Heart right ventricle (tissue), 16 donors: Measurements from ENCODE around the gene ADAMTS2. TPM values are rescaled to one million over a fixed set of nuclear protein-coding genes. Genes with fewer than 3 reads are reported as not detected.

Experiments
- ATAC-seq, 8 donors: fragments of 200-7000 bp; cut with Tn5 transposase; one replicate each; pipeline ENCODE4 v1.9.1; 2020; ENCODE audit warnings: mild to moderate bottlenecking in 8 of 8, moderate library complexity in 8 of 8, moderate number of reproducible peaks in 1 of 8
- DNase-seq, 2 donors: peaks; one replicate each; pipeline ENCODE4 v3.0.0-alpha.2; 2020
- H3K27ac ChIP-seq, 10 donors: fragments of 200-600 bp; sonication (generic) in 2 of 10; one replicate each; pipeline versions ENCODE4 v1.5.0 to v1.8.0; 2020 to 2022; ENCODE audit warnings: mild to moderate bottlenecking in 3 of 10
- H3K27me3 ChIP-seq, 7 donors: fragments of 200-600 bp; one replicate each; pipeline ENCODE4 v1.8.0; 2021 to 2022; ENCODE audit warnings: mild to moderate bottlenecking in 2 of 7
- H3K36me3 ChIP-seq, 9 donors: fragments of 200-600 bp; sonication (generic) in 1 of 9; one replicate each; pipeline versions ENCODE4 v1.5.0 to v1.8.0; 2020 to 2022; ENCODE audit warnings: mild to moderate bottlenecking in 2 of 9
- H3K4me1 ChIP-seq, 9 donors: fragments of 200-600 bp; sonication (generic) in 1 of 9; one replicate each; pipeline versions ENCODE4 v1.5.0 to v1.8.0; 2020 to 2022; ENCODE audit warnings: mild to moderate bottlenecking in 4 of 9
- H3K4me3 ChIP-seq, 10 donors: fragments of 200-600 bp; sonication (generic) in 2 of 10; one replicate each; pipeline versions ENCODE4 v1.5.0 to v1.8.0; 2020 to 2022; ENCODE audit warnings: mild to moderate bottlenecking in 7 of 10, moderate library complexity in 2 of 10
- H3K9me3 ChIP-seq, 11 donors: fragments of 200-600 bp in 10 of 11; sonication (generic) in 2 of 11; one replicate each; pipeline versions ENCODE4 v1.5.0 to v1.8.0; 2013 to 2022; ENCODE audit warnings: mild to moderate bottlenecking in 2 of 11, control low read depth in 1 of 11, moderate library complexity in 1 of 11
- CTCF ChIP-seq, 9 donors: fragments of 200-600 bp; sonication (generic) in 2 of 9; IDR thresholded peaks; one replicate each; pipeline versions ENCODE4 v1.5.0 to v1.8.0; 2021 to 2022; ENCODE audit warnings: antibody characterized with exemption in 9 of 9, mild to moderate bottlenecking in 5 of 9, moderate library complexity in 1 of 9
- WGBS, 2 donors: extraction: QIAGEN DNeasy Blood & Tissue Kit; methylation state at CpG; one replicate each; pipeline ENCODE4 v1.1.7; 2013; ENCODE audit warnings: inconsistent platforms in 1 of 2; 5-methylcytosine and 5-hydroxymethylcytosine counted together
- intact Hi-C, 10 donors: fragments of 100-400 bp; cut with DNase I; formaldehyde crosslinking; loops; one replicate each; pipeline versions ENCODE4 v1.11.1 to v1.14.2; 2022
- polyA plus RNA-seq, 2 donors: library from polyadenylated mRNA; stranded (reverse); fragments of 200-250 nt; gene quantifications; one replicate each; pipeline ENCODE4 v1.2.3, GENCODE V29; 2013
- total RNA-seq, 10 donors: library from RNA; stranded (reverse); fragmentation: NEBNext Ultra II Directional in 3 of 10; extraction: Animal tissue kit (Norgen Biotek cat#: 25700) in 3 of 10; gene quantifications; one replicate each; pipeline versions ENCODE4 v1.2.1 to v1.2.4, GENCODE V29; 2021 to 2023
- donor health status: Arrhythmogenic right ventricular cardiomyopathy.
- donor health status: ischemic (EF 13 %, LVEDD 7.1; RV severe dilation, severe dysfunction).
- donor health status: healthy with polysubstance abuse.
- donor health status: DM: no; HTN: yes; CAD: no.
- donor health status: DM: no; HTN: no; CAD: no.
- donor health status: ischemic (EF 25% LVEDD 6.9; RV normal size, moderate dysfunction).
- donor health status: ischemic (EF 25% LVEDD 5.7; RV mildly dilated, moderate dysfunction).
- donor health status: healthy.
- donor health status: DM: yes; HTN: yes; CAD: no.
- donor health status: Ischemic cardiomyopathy.
- donor health status: ischemic (EF 35%, LVEDD 5.7; RV mildly dilated, moderate dysfunction).
- donor health status: nonischemic (EF 11% LVEDD 7.7; RV severe dilation, severe dysfunction).
- donor health status: DM: yes; HTN: yes; CAD: no.
- donor health status: PGD.
- donor health status: ischemic (EF 29% LVEDD 5.4; RV normal size, mild dysfunction).
- donor health status: nonischemic (EF 23%, LVEDD 6.1; RV moderate dilation, normal function).

Gene ADAMTS2
- total and polyA plus RNA-seq, 12 donors: 1.7 to 13.5 (median 3.9) TPM

- Histone ChIP-seq H3K9me3 (peaks cover 0 to 17% (median 6%) of the 10 kb centered on the region in 11 donors), H3K27me3 (no peaks in the 10 kb centered on the region), H3K36me3 (no peaks in the 10 kb centered on the region), H3K27ac (no peak overlapping the region), H3K4me3 (no peak overlapping the region), H3K4me1 (peaks cover 0 to 18% (median 13%) of the 10 kb centered on the region in 9 donors)
- TF ChIP-seq CTCF (IDR thresholded peaks at IDR 0.05): no peak
- no peak for ATAC-seq
- WGBS, 2 donors: 75 to 76% methylated on average over 9 of the region's 9 CpGs
- DNase-seq: peak in 1 of 2 donors; percentile 1
- intact Hi-C loops: no loop called here
Measured at GRCh38 chr5:179310439-179311090, 34.7 kb downstream of the ADAMTS2 start.

DNA sequence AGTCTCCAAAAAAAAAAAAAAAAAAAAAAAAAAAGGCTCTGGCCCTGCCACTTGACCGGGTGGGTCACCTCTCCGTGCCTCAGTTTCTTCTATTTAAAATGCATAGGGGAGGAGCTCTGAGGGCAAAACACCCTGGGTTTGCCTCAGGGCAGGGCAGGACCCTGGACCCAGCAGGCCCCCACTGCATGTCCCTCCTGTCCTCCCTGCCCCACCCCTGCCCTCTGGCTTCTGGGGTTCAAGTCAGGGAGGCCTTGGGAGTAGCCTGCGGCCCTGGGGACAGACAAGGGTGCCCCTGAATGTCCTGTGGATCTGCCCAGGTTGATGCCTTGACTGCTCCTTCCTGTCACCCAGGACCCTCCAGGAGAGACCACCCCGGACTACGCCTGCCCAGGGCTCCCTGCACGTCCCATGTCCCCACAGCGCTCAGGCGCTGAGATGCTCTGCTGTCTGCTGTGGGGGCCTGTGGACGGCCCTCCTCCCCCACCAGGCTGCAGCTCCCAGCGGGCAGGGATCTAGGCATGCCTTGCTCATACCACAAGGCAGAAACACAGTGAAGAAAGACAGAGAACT is 35.4 kb downstream of the ADAMTS2 start:
- H3K36me3 ChIP-seq: no peaks in the 10 kb centered on the region
- H3K9me3 ChIP-seq: peaks cover 0 to 25% (median 10%) of the 10 kb centered on the region in 11 donors
- intact Hi-C loops: no loop called here
- DNase-seq (peak in 1 of 2 donors; percentile 5), ATAC-seq (no peak)
- no peak overlapping the region for H3K27ac ChIP-seq
- WGBS, 2 donors: 96% methylated on average over 10 of the region's 10 CpGs
- no peak for TF ChIP-seq CTCF (IDR thresholded peaks at IDR 0.05)
- no peaks in the 10 kb centered on the region for H3K27me3 ChIP-seq
- peaks cover 0 to 11% (median 10%) of the 10 kb centered on the region in 9 donors for H3K4me1 ChIP-seq
- H3K4me3 ChIP-seq: no peak overlapping the region

GRCh38 chr5:179309383-179309670 is 35.9 kb downstream of the ADAMTS2 start:
- Histone ChIP-seq H3K4me3 (no peak overlapping the region), H3K36me3 (no peaks in the 10 kb centered on the region), H3K9me3 (peaks cover 0 to 30% (median 15%) of the 10 kb centered on the region in 11 donors), H3K27me3 (no peaks in the 10 kb centered on the region), H3K4me1 (peaks cover 0 to 6% (median 5%) of the 10 kb centered on the region in 9 donors), H3K27ac (no peak overlapping the region)
- DNase-seq: peak in 1 of 2 donors; percentile 1
- TF ChIP-seq CTCF (IDR thresholded peaks at IDR 0.05): no peak
- 89 to 90% methylated on average over 7 of the region's 7 CpGs for whole genome bisulfite sequencing, 2 donors
- ATAC-seq: no peak
- intact Hi-C loops: no loop called here

DNA sequence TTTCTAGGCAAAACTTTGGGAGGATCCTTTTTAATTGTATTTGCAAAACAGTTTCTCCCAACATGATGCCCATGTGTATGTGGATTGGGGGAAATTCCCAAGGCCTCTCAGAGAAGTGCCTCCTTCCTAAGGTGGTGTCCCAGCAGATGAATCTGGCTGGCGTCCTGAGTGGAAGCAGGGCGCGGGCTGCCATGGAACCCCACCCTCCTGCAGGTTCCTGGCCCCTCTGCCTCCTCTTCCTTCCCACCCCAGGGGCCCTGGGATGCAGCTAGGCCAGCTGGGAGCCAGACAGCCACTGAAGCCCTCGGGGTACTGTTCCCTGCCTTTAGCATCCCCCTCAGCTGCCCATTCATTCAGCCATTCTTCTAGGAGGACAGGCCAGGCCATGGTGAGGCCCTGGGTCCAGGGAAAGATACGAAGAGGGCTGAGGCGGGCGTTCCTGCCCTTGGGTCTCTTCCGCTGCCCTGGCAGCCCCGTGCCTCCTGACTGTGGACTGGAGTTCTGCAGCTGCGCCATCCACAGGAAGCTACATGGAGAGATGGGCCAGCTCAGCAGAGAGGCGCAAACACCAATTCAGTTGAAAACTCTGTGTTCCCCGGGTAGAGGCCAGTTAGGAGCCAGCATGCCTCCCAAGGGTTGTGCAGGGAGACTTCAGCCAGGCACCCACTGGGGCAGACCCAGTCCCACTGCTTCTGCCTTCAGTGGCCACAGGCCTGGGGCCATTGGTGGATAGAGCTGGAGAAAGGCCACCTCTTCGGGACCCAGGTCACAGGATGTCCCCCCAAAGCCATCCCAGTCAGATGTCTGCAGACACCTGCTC is 36.5 kb downstream of the ADAMTS2 start:
- intact Hi-C loops: no loop called here
- TF ChIP-seq CTCF (IDR thresholded peaks at IDR 0.05): no peak
- no peak overlapping the region for H3K27ac ChIP-seq
- WGBS, 2 donors: 86 to 87% methylated on average over 13 of the region's 13 CpGs
- peaks cover 0 to 35% (median 17%) of the 10 kb centered on the region in 11 donors for H3K9me3 ChIP-seq
- peaks cover 0 to 8% (median 0%) of the 10 kb centered on the region in 9 donors for H3K4me1 ChIP-seq
- DNase-seq (no peak), ATAC-seq (no peak)
- H3K36me3 ChIP-seq: no peaks in the 10 kb centered on the region
- no peak overlapping the region for H3K4me3 ChIP-seq
- no peaks in the 10 kb centered on the region for H3K27me3 ChIP-seq
